Fibroblast of pulmonary artery (primary cell): ENCODE results near the gene KHDC4.

Experiments used
- DNase-seq: peaks from one replicate; pipeline ENCODE4 v3.0.0-alpha.2; 2010; ENCODE audit warnings: low read depth
- H3K4me3 ChIP-seq: replicated peaks from 2 replicates; pipeline ENCODE4 v1.5.1; 2011; ENCODE audit warnings: low read depth, mild to moderate bottlenecking, control low read depth, low read length, moderate library complexity
- TF ChIP-seq, protein P1 (sequence below): IDR thresholded peaks from 2 replicates; pipeline ENCODE4 v1.5.1; 2011; ENCODE audit warnings: mild to moderate bottlenecking, control low read depth, low read length, inconsistent platforms; ENCODE audit errors: missing control alignments

Gene KHDC4

DNA sequence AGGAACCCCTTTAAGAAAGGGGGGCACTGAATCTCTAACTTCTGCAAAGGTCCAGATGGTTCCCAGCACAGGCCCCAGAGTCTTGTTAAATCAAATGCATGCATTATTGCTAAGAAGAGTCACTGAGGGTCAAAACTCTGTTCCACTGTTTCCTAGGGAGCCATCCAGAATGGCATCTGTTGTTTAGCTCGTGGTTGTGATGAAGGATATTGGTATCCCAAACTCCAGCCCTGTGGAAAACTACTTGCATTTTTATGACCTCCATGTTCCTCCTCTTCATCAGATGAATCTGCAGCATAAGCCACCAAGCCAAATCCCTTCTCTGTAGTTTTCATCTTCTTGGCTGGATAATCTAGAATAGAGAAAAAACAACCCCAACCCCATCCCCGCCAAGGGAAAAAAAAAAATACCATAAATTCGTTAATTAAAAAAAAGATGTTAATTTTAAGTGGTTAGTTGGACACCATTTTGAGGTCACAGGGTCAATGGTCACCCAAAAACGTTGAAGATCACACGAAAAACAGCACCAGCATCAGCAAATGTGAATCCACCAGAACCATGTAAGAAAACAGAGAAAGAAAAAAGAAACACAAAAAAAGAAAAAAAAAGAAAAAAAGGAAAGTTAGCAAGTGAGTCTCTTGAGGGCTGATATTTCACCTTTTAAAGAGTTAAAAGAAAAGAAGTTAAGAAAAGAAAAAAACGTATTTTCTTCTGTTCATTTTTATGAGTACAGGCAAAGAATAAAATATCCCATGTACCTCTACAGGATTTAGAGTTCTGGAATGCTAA is 20.1 kb downstream of the KHDC4 start:
- no peak for DNase-seq
- no peak overlapping the region for H3K4me3 ChIP-seq
- TF ChIP-seq, protein P1, sequence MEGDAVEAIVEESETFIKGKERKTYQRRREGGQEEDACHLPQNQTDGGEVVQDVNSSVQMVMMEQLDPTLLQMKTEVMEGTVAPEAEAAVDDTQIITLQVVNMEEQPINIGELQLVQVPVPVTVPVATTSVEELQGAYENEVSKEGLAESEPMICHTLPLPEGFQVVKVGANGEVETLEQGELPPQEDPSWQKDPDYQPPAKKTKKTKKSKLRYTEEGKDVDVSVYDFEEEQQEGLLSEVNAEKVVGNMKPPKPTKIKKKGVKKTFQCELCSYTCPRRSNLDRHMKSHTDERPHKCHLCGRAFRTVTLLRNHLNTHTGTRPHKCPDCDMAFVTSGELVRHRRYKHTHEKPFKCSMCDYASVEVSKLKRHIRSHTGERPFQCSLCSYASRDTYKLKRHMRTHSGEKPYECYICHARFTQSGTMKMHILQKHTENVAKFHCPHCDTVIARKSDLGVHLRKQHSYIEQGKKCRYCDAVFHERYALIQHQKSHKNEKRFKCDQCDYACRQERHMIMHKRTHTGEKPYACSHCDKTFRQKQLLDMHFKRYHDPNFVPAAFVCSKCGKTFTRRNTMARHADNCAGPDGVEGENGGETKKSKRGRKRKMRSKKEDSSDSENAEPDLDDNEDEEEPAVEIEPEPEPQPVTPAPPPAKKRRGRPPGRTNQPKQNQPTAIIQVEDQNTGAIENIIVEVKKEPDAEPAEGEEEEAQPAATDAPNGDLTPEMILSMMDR: no peak

DNA sequence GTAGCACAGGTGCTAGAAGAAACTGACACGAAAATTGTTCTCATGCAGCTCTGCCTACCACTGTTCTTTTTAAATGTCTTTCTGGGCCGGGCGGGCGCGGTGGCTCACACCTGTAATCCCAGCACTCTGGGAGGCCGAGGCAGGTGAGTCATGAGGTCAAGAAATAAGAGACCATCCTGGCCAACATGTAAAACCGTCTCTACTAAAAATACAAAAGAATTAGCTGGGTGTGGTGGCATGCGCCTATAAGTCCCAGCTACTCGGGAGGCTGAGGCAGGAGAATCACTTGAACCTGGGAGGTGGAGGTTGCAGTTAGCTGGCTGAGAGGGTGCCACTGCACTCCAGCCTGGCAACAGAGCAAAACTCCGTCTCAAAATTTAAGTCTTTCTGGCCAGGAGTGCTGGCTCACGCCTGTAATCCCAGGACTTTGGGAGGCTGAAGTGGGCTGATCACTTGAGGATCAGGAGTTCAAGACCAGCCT is 22.1 kb downstream of the KHDC4 start:
- no peak for DNase-seq

DNA sequence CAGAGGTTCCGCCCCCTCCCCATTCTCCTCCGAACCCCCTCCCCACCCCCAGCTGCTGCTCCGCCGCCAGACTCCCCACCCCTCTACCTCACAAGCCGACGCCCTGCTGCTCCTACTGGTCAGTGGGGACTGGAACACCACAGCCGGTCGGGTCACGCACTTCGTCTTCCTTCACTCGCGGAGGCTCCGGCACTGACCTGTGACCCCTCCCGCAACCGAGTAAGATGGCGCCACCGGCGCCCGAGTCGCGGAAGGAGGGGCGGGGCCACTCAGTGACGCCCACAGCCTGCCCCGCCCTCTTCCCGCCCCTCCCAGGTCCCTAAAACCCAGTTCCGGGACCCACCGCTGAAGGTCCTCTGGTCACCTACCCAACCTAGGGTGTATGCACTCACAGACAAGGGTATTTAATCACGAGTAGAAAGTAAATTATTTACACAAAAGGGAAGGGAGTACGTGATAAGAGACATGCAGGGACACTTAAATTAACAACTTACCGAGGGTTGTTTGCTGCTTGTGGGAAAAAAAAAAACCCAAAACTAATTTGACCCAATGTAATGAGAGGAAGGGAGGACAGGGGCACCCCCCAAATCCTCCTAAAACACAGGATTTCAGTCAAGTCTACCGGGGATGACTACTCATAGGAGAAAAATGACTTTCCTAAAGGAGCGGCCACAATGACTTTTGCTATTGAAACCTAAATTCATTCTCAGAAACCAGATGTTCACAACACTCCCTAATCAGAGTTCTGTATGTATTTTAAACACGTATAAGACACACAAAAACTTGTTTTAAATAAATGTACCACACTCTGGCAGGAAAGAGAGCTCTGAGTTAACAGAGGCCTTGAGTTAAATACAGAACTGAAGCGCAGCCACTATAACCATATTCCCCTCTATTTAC is 22.8 kb downstream of the KHDC4 start, which contains the start of gene RIT1:
TSS of gene RIT1 (minus strand) at position 194 of the 900 bp plus-strand sequence. CDS start 588 bp downstream, outside the sequence.
- TF ChIP-seq, protein P1: no peak
- DNase-seq: peak; percentile 78
- peak within 1 kb of the TSS; percentile 73 for H3K4me3 ChIP-seq

More for the DNA sequence above, 22.1 kb downstream of the KHDC4 start:
- TF ChIP-seq, protein P1: no peak
- H3K4me3 ChIP-seq: no peak overlapping the region

DNA sequence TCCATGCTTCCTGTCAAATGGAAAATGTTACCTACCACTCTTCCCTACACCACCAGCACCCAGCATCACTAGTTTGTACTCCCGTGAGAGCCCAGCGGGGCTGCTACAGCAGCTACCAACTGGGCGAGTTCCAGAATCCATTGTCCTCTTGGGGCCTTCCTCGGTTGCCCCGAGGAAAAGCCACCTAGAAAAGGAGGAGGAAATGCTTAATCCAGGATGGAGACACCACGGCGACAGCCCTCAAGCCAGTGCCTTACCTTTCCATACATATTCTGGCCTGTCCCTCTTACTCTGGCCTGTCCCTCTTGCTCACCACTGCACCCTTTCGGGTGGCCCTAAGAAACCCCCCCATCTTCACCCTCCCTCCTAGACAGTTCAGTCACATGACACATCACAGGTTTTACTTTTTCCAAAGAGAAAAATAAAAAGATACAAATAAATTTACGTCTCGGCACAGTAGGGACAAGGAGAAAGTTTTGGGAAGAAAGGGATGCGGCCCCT is 23.5 kb downstream of the KHDC4 start:
- H3K4me3 ChIP-seq: peak overlapping the region; percentile 73
- TF ChIP-seq, protein P1: peak; percentile 7
- peak; percentile 42 for DNase-seq

DNA sequence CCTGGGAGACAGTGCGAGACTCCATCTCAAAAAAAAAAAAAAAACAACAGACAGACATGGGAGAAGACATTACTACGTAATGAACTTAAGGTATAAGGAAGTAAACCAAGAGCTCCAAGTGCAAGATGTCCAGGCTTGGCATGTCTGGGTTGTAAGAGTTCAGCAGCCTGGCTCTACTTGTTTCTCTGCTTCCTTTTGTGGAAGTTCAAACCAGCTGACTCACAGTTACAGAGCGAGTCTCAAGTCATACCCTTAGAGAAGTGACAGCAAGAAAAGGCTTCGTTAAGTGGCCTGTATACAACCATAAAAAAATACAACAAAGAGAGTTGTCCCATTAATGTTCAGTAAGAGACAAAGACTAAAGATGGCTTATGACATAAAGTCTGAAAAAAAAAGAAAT is 24.3 kb downstream of the KHDC4 start:
- peak overlapping the region; percentile 73 for H3K4me3 ChIP-seq
- DNase-seq: peak; percentile 54
- TF ChIP-seq, protein P1: no peak

DNA sequence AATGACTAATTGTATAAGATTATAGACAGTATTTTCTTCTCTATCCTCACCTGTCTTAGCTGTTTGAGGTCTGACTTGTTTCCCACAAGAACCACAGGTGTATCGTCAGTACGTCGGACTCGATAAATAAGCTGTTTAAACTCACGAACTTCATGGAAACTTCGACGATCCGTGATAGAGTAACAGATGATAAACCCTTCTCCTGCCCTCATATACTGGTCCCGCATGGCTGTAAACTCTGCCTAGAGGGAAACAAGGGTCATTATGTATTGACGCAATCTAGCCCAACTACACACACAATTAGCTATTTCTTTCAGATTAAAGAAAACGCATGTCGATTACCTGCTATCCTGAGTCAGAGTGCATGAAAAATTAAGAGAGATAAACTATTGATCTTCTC is 30.0 kb downstream of the KHDC4 start:
- H3K4me3 ChIP-seq: no peak overlapping the region
- TF ChIP-seq, protein P1: no peak
- DNase-seq: no peak
